ENCODE results near the gene FOXC1.

DNA sequence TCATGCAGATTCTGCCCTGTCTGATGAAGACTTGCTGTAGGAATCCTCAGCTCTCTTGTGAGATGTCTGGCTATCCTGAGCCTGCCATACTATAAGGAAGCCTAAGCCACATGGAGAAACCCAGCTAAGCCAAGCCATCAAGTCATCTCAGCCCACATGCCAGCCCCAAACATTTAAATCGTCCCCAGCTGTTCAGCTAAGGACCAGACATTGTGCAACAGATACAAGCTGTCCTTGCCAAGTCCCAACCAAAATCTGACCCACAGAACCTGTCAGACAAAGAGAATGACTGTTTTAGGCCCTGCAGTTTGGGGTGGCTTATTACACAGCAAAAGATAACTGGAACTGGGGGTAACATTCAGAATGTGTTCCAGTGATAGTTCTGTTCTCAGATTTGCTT lies 36.8 kb upstream of the FOXC1 start:
- TF ChIP-seq, protein P1, sequence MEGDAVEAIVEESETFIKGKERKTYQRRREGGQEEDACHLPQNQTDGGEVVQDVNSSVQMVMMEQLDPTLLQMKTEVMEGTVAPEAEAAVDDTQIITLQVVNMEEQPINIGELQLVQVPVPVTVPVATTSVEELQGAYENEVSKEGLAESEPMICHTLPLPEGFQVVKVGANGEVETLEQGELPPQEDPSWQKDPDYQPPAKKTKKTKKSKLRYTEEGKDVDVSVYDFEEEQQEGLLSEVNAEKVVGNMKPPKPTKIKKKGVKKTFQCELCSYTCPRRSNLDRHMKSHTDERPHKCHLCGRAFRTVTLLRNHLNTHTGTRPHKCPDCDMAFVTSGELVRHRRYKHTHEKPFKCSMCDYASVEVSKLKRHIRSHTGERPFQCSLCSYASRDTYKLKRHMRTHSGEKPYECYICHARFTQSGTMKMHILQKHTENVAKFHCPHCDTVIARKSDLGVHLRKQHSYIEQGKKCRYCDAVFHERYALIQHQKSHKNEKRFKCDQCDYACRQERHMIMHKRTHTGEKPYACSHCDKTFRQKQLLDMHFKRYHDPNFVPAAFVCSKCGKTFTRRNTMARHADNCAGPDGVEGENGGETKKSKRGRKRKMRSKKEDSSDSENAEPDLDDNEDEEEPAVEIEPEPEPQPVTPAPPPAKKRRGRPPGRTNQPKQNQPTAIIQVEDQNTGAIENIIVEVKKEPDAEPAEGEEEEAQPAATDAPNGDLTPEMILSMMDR (IDR thresholded peaks at IDR 0.05) = no peak
- TF ChIP-seq POLR2A (IDR thresholded peaks at IDR 0.05; ENCODE audit: low read depth) = no peak
- TF ChIP-seq EP300 (IDR thresholded peaks at IDR 0.05) = no peak
- TF ChIP-seq POLR2AphosphoS5 (IDR thresholded peaks at IDR 0.05) = no peak
